CD4-positive, CD25-positive, alpha-beta regulatory T cell (primary cell): Measurements from ENCODE around the gene GUCY1A2. TPM values are rescaled to one million over a fixed set of nuclear protein-coding genes. Genes with fewer than 3 reads are reported as not detected.

Experiments
- ATAC-seq, 2 donors: fragments of 150-1000 bp; cut with Tn5 transposase; one replicate each; pipeline ENCODE4 v1.10.0; 2021; ENCODE audit warnings: low read depth in 2 of 2, moderate number of reproducible peaks in 2 of 2, moderate library complexity in 1 of 2
- DNase-seq, 3 donors: peaks; one replicate each; pipeline versions ENCODE4 v3.0.0 to v3.0.0-alpha.2; 2012 to 2022; ENCODE audit warnings: mixed read lengths in 1 of 3
- H3K27ac ChIP-seq: one replicate; pipeline ENCODE4 v1.7.0; 2013; ENCODE audit warnings: mild to moderate bottlenecking, low read length; ENCODE audit not compliant: insufficient read depth, poor library complexity, severe bottlenecking
- H3K27me3 ChIP-seq: one replicate; pipeline ENCODE4 v1.7.0; 2013; ENCODE audit warnings: low read length; ENCODE audit not compliant: control insufficient read depth, insufficient read depth
- H3K36me3 ChIP-seq: one replicate; pipeline ENCODE4 v1.7.0; 2013; ENCODE audit warnings: mild to moderate bottlenecking, low read length, moderate library complexity; ENCODE audit not compliant: control insufficient read depth, insufficient read depth
- H3K4me1 ChIP-seq: 2 replicates; pipeline ENCODE4 v1.7.0; 2013; ENCODE audit warnings: mild to moderate bottlenecking, low read length; ENCODE audit not compliant: insufficient read depth, control insufficient read depth, poor library complexity, severe bottlenecking
- H3K4me3 ChIP-seq: one replicate; pipeline ENCODE4 v1.7.0; 2013; ENCODE audit warnings: low read depth, mild to moderate bottlenecking, low read length, moderate library complexity
- H3K9me3 ChIP-seq, 2 experiments: 1 replicate in 1 of 2; 2 replicates in 1 of 2; pipeline ENCODE4 v1.7.0; 2013; ENCODE audit warnings: low read length in 2 of 2, mild to moderate bottlenecking in 1 of 2, moderate library complexity in 1 of 2; ENCODE audit not compliant: control insufficient read depth in 2 of 2
- H3K27ac Mint-ChIP-seq, 3 donors: one replicate each; pipeline ENCODE4 v1.8.0; 2020 to 2022; ENCODE audit warnings: mild to moderate bottlenecking in 3 of 3, mixed read lengths in 3 of 3, moderate library complexity in 2 of 3
- H3K27me3 Mint-ChIP-seq: one replicate; pipeline ENCODE4 v1.8.0; 2022; ENCODE audit warnings: mild to moderate bottlenecking, mixed read lengths
- H3K36me3 Mint-ChIP-seq: one replicate; pipeline ENCODE4 v1.8.0; 2020; ENCODE audit warnings: mixed read lengths
- H3K4me1 Mint-ChIP-seq, 4 donors: one replicate each; pipeline ENCODE4 v1.8.0; 2020 to 2022; ENCODE audit warnings: mixed read lengths in 4 of 4, mild to moderate bottlenecking in 1 of 4
- H3K4me3 Mint-ChIP-seq, 4 donors: one replicate each; pipeline ENCODE4 v1.8.0; 2020 to 2022; ENCODE audit warnings: mild to moderate bottlenecking in 4 of 4, mixed read lengths in 4 of 4, moderate library complexity in 3 of 4
- H3K9me3 Mint-ChIP-seq, 7 donors: one replicate each; pipeline ENCODE4 v1.8.0; 2020 to 2022; ENCODE audit warnings: mixed read lengths in 7 of 7, mild to moderate bottlenecking in 3 of 7, moderate library complexity in 2 of 7
- polyA plus RNA-seq, 4 donors: library from polyadenylated mRNA; unstranded; fragments of 300-500 nt; fragmentation: Illumina TruSeq; gene quantifications; one replicate each; pipeline ENCODE4 v1.2.3, GENCODE V29; 2021
- total RNA-seq: library from RNA; stranded (reverse); gene quantifications from one replicate; pipeline ENCODE4 v1.2.3, GENCODE V29; 2022

GUCY1A2 gene
- total and polyA plus RNA-seq, 5 donors from 2014 or later, result not detected

DNA sequence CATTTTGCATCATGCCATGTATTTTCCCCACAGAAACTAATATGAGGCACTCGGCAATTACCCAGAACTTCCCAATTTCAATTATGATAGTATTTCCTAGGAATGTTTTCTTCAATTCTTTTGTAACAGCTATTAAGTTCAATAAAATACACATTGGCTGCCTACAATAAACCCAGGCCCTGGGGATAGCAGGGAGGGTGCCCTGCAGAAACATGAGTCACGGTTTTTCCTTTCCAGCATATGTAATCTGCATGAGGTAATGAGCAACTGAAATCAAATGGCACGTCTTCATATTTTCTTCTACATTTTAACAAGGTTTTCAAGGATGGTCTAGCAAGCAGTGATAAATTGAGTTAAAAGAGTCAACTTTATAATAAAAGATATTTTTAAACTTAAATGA is 32.0 kb downstream of the GUCY1A2 start:
- H3K27me3 ChIP-seq, result no peaks in the 10 kb centered on the region
- H3K4me3 ChIP-seq, result no peak overlapping the region
- Mint-ChIP-seq H3K27me3 (no peaks in the 10 kb centered on the region), H3K4me1 (no peaks in the 10 kb centered on the region), H3K9me3 (peaks cover 0 to 6% (median 2%) of the 10 kb centered on the region in 7 donors), H3K36me3 (no peaks in the 10 kb centered on the region), H3K4me3 (no peak overlapping the region), H3K27ac (no peak overlapping the region)
- no peaks in the 10 kb centered on the region for H3K36me3 ChIP-seq
- no peak overlapping the region for H3K27ac ChIP-seq
- no peaks in the 10 kb centered on the region for H3K9me3 ChIP-seq
- ATAC-seq, result no peak
- H3K4me1 ChIP-seq, result no peaks in the 10 kb centered on the region
- no peak for DNase-seq

DNA sequence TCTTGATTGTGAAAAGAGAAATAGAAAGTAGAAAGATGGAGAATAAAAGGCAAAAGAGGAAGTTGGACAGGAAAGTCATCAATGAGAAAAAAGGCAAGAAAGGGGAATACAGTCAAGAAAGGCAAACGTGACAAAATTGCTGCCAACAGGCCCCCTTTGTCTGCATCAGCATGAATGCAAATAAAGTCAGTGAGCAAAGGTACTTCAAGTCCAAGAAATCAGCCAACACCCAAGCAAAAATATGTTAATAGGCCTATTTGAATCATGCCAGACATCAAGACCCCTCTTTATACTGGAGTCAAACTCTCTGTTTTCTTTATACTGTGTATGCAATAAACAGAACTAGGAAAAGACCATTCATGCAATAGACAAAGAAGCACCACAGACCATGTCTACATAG is 34.3 kb downstream of the GUCY1A2 start:
- Mint-ChIP-seq H3K4me3 (no peak overlapping the region), H3K27me3 (no peaks in the 10 kb centered on the region), H3K27ac (peak overlapping the region in 1 of 3 donors; percentile 33), H3K9me3 (peaks cover 0 to 8% (median 2%) of the 10 kb centered on the region in 7 donors), H3K4me1 (no peaks in the 10 kb centered on the region), H3K36me3 (no peaks in the 10 kb centered on the region)
- Histone ChIP-seq H3K27me3 (no peaks in the 10 kb centered on the region), H3K9me3 (no peaks in the 10 kb centered on the region), H3K27ac (no peak overlapping the region), H3K36me3 (no peaks in the 10 kb centered on the region), H3K4me3 (no peak overlapping the region), H3K4me1 (no peaks in the 10 kb centered on the region)
- no peak for DNase-seq
- no peak for ATAC-seq

GRCh38 chr11:106983261-106983660 is 35.0 kb downstream of the GUCY1A2 start:
- Mint-ChIP-seq H3K36me3 (no peaks in the 10 kb centered on the region), H3K4me3 (no peak overlapping the region), H3K27me3 (no peaks in the 10 kb centered on the region), H3K9me3 (peaks cover 0 to 6% (median 0%) of the 10 kb centered on the region in 7 donors), H3K4me1 (no peaks in the 10 kb centered on the region), H3K27ac (no peak overlapping the region)
- Histone ChIP-seq H3K27ac (no peak overlapping the region), H3K4me3 (no peak overlapping the region), H3K36me3 (no peaks in the 10 kb centered on the region), H3K9me3 (no peaks in the 10 kb centered on the region), H3K27me3 (no peaks in the 10 kb centered on the region), H3K4me1 (no peaks in the 10 kb centered on the region)
- DNase-seq, result no peak
- ATAC-seq, result no peak

DNA sequence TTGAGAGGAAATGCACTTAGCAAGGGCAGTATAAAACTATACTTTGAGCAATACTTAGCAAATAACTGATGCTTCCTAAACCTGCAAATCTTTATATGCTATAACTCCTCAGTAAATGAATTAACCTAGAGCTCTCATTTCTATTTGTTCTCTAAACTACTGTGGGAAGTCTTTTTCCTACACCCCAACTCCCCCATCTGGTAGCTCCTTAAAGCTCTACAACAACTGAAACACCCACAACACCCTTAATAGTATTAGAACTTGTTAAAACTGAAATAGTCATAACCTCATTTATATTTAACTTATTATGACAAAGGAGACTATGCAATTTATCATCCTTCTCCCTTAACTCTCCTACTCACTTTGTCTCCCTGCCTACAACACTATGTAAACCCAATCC is 43.4 kb downstream of the GUCY1A2 start:
- Mint-ChIP-seq H3K4me3 (no peak overlapping the region), H3K4me1 (no peaks in the 10 kb centered on the region), H3K27ac (no peak overlapping the region), H3K27me3 (no peaks in the 10 kb centered on the region), H3K9me3 (peaks cover 0 to 5% (median 2%) of the 10 kb centered on the region in 7 donors), H3K36me3 (no peaks in the 10 kb centered on the region)
- no peak for DNase-seq
- no peak for ATAC-seq
- H3K36me3 ChIP-seq, result no peaks in the 10 kb centered on the region
- no peaks in the 10 kb centered on the region for H3K9me3 ChIP-seq
- H3K27me3 ChIP-seq, result no peaks in the 10 kb centered on the region
- H3K27ac ChIP-seq, result no peak overlapping the region
- no peak overlapping the region for H3K4me3 ChIP-seq
- H3K4me1 ChIP-seq, result no peaks in the 10 kb centered on the region

DNA sequence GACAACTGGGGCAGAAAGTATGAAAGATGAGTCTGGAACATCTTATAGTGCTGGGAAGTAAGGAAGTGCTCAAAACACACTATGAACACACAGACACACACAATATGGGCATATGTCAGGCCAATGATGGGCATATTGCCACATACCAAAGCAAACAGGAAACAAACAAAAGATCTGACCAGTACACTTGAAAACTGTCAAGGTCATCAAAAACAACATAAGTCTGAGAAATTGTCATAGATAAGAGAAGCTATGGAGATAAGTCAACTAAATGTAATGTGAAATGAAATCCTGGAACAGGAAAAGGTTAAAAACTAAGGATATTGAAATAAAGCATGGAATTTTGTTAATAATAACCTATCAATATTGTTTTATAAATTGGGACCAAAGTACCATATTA is 46.4 kb downstream of the GUCY1A2 start:
- Histone ChIP-seq H3K9me3 (no peaks in the 10 kb centered on the region), H3K27ac (no peak overlapping the region), H3K4me3 (no peak overlapping the region), H3K4me1 (no peaks in the 10 kb centered on the region), H3K36me3 (no peaks in the 10 kb centered on the region), H3K27me3 (no peaks in the 10 kb centered on the region)
- Mint-ChIP-seq H3K9me3 (peaks cover 0 to 5% (median 2%) of the 10 kb centered on the region in 7 donors), H3K4me3 (no peak overlapping the region), H3K27me3 (no peaks in the 10 kb centered on the region), H3K4me1 (no peaks in the 10 kb centered on the region), H3K36me3 (no peaks in the 10 kb centered on the region), H3K27ac (no peak overlapping the region)
- DNase-seq (no peak), ATAC-seq (no peak)

DNA sequence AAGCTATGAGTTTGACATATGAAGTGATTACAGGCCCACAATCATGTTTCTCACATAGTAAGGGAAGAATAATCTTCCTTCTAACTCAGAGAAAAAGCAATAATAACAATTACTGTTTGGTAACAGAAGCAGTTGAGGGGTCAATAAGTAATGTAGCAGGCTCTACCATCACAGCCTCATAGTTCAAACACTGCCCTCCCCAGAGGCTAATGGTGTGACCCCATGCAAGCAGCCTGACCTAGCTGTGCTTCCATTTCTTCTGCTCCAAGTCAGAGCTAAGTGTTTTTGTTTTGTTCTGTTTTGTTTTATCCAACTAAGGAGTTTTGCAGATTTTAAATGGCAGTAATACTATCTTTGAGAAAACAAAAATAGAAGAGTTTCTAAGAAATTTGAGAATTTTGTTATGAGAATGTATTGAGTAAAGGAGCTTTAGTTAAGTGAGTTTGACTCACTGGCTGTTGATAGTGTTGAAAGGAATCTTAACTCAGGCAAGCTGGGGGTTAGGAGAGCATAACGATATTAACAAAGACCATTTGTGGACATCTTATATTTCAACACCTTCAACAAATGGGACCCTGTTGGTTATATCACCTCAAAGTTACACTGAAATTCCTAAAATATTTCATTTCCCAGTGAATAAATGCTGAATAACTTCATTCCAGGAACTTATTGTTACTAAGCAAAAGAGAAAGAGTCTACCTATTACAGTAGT is 48.5 kb downstream of the GUCY1A2 start:
- DNase-seq, result no peak
- H3K4me1 ChIP-seq, result no peaks in the 10 kb centered on the region
- H3K9me3 Mint-ChIP-seq, result peaks cover 0 to 5% (median 0%) of the 10 kb centered on the region in 7 donors

DNA sequence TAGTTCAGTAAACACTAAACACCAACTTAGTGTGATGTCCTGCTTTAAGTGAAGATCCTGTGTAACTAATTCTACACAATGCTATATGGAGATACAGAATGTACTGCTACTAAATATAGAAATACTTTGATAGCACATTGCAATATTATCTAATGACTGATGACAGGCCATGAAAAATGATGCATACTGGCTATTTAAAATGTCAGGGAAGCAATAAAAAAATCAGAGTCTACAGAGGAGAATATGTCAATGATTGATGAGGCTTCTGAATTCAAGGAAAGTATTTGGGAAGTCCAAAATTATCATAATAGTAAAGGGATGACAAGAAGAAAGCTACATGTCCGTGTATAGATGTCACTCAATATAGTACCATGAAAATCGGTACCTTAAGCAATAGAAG is 55.3 kb downstream of the GUCY1A2 start:
- Mint-ChIP-seq H3K36me3 (no peaks in the 10 kb centered on the region), H3K9me3 (peaks cover 0 to 7% (median 4%) of the 10 kb centered on the region in 7 donors), H3K27me3 (no peaks in the 10 kb centered on the region), H3K27ac (no peak overlapping the region), H3K4me3 (no peak overlapping the region), H3K4me1 (no peaks in the 10 kb centered on the region)
- no peaks in the 10 kb centered on the region for H3K9me3 ChIP-seq
- H3K36me3 ChIP-seq, result no peaks in the 10 kb centered on the region
- H3K4me3 ChIP-seq, result no peak overlapping the region
- no peak overlapping the region for H3K27ac ChIP-seq
- ATAC-seq (no peak), DNase-seq (no peak)
- no peaks in the 10 kb centered on the region for H3K27me3 ChIP-seq
- H3K4me1 ChIP-seq, result no peaks in the 10 kb centered on the region

More for the DNA sequence above, 48.5 kb downstream of the GUCY1A2 start:
- Histone ChIP-seq H3K4me3 (no peak overlapping the region), H3K36me3 (no peaks in the 10 kb centered on the region), H3K27ac (no peak overlapping the region), H3K9me3 (no peaks in the 10 kb centered on the region), H3K27me3 (no peaks in the 10 kb centered on the region)
- H3K27ac Mint-ChIP-seq, result no peak overlapping the region
- no peaks in the 10 kb centered on the region for H3K27me3 Mint-ChIP-seq
- no peak for ATAC-seq
- H3K4me1 Mint-ChIP-seq, result no peaks in the 10 kb centered on the region
- no peaks in the 10 kb centered on the region for H3K36me3 Mint-ChIP-seq
- H3K4me3 Mint-ChIP-seq, result no peak overlapping the region

DNA sequence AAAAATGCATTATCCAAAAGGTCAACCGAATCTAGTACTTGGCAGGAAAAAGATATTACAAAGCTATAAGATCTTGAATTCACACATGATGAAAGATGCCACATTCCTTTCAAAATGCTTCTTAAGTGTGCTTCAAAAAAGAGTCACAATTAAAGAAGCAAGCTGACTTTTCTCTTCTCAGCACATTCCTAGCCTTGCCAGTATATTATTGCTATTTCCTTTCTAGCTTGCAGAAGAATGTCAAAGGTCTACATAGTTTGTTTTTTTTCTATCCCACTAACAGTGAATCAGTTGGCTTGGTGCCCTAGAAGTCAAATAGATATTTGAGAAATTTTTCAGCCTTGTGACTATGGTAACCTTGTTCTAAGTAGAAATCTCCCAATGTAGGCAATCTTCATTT is 56.8 kb downstream of the GUCY1A2 start:
- no peak for ATAC-seq
- no peak for DNase-seq
- Histone ChIP-seq H3K4me1 (no peaks in the 10 kb centered on the region), H3K27me3 (no peaks in the 10 kb centered on the region), H3K4me3 (no peak overlapping the region), H3K9me3 (no peaks in the 10 kb centered on the region), H3K27ac (no peak overlapping the region), H3K36me3 (no peaks in the 10 kb centered on the region)
- Mint-ChIP-seq H3K36me3 (no peaks in the 10 kb centered on the region), H3K27me3 (no peaks in the 10 kb centered on the region), H3K27ac (no peak overlapping the region), H3K9me3 (peaks cover 0 to 7% (median 4%) of the 10 kb centered on the region in 7 donors), H3K4me3 (no peak overlapping the region), H3K4me1 (no peaks in the 10 kb centered on the region)
